ENCODE data around the gene ZNF804B.
"Not testable (repeated sequence)": the region's sequence is repeated elsewhere in the genome, so short reads cannot be mapped to it uniquely, and the experiment has no call there.

ZNF804B gene

GRCh38 chr7:89104748-89105685 is 345.5 kb downstream of the ZNF804B start:
- no peak for DNase-seq

GRCh38 chr7:89123871-89124270 is 364.4 kb downstream of the ZNF804B start:
- DNase-seq: no peak

GRCh38 chr7:89129600-89130375 is 370.3 kb downstream of the ZNF804B start:
- no peak for DNase-seq

- no peak for DNase-seq
These were observed 373.9 kb downstream of the ZNF804B start for GRCh38 chr7:89133357-89133756.

GRCh38 chr7:89133819-89134218 is 374.3 kb downstream of the ZNF804B start:
- no peak for DNase-seq

GRCh38 chr7:89145801-89146200 is 386.3 kb downstream of the ZNF804B start:
- no peak for DNase-seq

- DNase-seq: no peak
These were observed 400.6 kb downstream of the ZNF804B start for GRCh38 chr7:89160107-89160506.

- no peak for DNase-seq
These were observed 405.9 kb downstream of the ZNF804B start for GRCh38 chr7:89165421-89165820.

- no peak for DNase-seq
These were observed 411.1 kb downstream of the ZNF804B start for GRCh38 chr7:89170628-89171027.

- no peak for DNase-seq
These were observed 422.6 kb downstream of the ZNF804B start for GRCh38 chr7:89182116-89182515.

- DNase-seq: no peak
These were observed 424.2 kb downstream of the ZNF804B start for GRCh38 chr7:89183712-89184111.

GRCh38 chr7:89200758-89201157 is 441.3 kb downstream of the ZNF804B start:
- DNase-seq: no peak

- DNase-seq: no peak
These were observed 464.4 kb downstream of the ZNF804B start for GRCh38 chr7:89223900-89224395.

GRCh38 chr7:89228688-89229171 is 469.2 kb downstream of the ZNF804B start:
- DNase-seq: not testable (repeated sequence)

- DNase-seq: no peak
These were observed 478.7 kb downstream of the ZNF804B start for GRCh38 chr7:89238156-89238555.

GRCh38 chr7:89246196-89246595 is 486.7 kb downstream of the ZNF804B start:
- DNase-seq: no peak

- DNase-seq: no peak
These were observed 487.7 kb downstream of the ZNF804B start for GRCh38 chr7:89247207-89247606.

- DNase-seq: no peak
These were observed 499.6 kb downstream of the ZNF804B start for GRCh38 chr7:89259085-89259484.

- DNase-seq: no peak
These were observed 504.6 kb downstream of the ZNF804B start for GRCh38 chr7:89264126-89264525.

- DNase-seq: no peak
These were observed 506.1 kb downstream of the ZNF804B start for GRCh38 chr7:89265631-89266030.

GRCh38 chr7:89283302-89283701 is 523.8 kb downstream of the ZNF804B start:
- DNase-seq: no peak

- DNase-seq: no peak
These were observed 549.0 kb downstream of the ZNF804B start for GRCh38 chr7:89308535-89308934.

- DNase-seq: no peak
These were observed 552.4 kb downstream of the ZNF804B start for GRCh38 chr7:89311886-89312285.

GRCh38 chr7:89312551-89312950 is 553.1 kb downstream of the ZNF804B start:
- no peak for DNase-seq

Measured in NCI-H446 treated with DMSO at 0.1 percent for 48 hours (cell line).